HG02981 (cell line): ENCODE measurements around the gene KCNN3.

Experiments
- ATAC-seq: cut with Tn5 transposase; IDR thresholded peaks from one replicate; pipeline ENCODE4 v1.9.1; 2021; ENCODE audit warnings: mild to moderate bottlenecking, moderate library complexity; ENCODE audit not compliant: unreplicated experiment

KCNN3 gene

GRCh38 chr1:154752273-154753030, 117.6 kb downstream of the KCNN3 start:
- no peak for ATAC-seq

GRCh38 chr1:154751690-154752089, 118.4 kb downstream of the KCNN3 start:
- ATAC-seq, result no peak

DNA sequence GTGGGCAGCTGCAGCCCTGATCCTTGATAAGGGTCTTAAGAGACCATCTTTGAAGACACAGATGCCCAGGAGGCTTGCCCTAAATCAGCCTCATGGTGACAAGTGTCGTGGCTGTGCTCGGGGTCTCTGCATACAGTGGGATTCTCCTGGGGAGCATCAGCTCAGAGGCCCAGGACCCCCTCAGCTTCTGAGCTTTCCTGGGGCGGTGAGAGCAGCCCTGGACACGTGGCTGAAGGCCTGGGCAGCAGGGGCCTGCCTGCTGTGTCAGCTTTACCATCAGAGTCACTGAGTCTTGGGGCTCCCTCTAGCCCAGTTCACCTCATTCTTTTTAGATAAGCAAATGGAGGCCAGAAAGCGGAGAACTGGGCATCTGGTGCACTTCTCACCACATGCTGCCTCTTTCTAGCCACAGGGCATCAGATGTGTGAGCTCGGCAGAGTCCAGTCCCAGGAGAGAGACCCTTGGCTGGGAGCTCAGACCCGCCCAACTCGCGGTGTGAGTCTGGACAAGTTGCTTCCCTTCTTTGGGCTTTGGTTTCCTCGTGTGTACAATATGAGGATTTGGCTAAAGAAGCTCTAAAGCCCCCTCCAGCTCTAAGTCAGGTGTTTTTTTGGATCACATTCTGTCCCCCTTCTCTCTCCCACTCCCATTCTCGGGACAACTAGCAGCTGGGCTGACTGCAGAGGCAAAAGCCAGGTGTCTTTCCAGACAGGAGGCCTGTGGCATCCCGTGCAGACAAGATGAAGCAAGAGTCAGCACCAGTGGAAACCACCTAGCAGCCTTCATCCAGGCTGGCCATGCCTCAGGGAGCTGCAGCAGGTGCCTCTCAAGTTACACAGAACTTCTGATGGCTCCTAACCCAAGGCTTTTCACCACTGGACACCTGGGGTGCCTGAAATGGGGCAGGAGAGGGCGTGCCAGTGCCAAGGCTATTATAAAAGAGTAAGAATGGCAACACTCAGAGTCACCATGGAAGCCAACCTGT, 119.1 kb downstream of the KCNN3 start:
- ATAC-seq, result no peak

GRCh38 chr1:154749078-154749760, 120.9 kb downstream of the KCNN3 start:
- ATAC-seq, result no peak

GRCh38 chr1:154748405-154748775, 121.7 kb downstream of the KCNN3 start:
- ATAC-seq, result no peak

GRCh38 chr1:154747740-154748404, 122.2 kb downstream of the KCNN3 start:
- ATAC-seq, result peak; percentile 78

GRCh38 chr1:154747380-154747739, 122.7 kb downstream of the KCNN3 start:
- no peak for ATAC-seq

DNA sequence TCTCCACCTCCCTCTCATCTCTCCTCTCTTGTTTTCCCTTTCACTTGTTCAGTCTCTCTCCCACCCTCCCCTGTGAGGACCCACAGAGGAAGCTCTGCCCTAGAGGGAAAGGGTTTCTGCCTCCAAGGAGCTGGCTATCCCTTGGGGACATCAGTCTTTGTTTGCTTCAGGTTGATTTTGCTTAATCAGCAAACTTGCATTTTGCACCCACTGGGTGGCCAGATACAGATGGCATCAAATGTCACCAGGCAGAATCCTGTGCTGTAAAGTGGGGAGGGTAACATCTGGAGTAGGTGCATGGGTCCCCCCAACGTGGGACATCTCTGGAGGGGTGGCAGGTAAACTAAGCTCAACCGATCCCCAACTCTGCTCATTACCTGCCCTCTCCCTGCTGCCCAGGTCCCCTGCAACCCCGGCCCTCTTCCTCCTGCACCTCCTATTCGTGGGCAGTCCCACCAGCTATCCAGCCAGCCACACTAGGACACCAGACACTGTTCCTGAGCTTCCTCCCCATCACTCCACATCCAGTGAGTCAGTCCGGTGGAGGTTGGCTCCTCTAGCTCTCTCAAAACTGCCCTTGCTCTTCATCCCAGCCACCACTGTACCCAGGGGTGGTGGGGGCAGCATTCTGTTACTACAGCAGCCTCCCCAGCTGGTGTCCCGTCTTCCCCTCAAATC, 123.3 kb downstream of the KCNN3 start:
- ATAC-seq, result no peak

DNA sequence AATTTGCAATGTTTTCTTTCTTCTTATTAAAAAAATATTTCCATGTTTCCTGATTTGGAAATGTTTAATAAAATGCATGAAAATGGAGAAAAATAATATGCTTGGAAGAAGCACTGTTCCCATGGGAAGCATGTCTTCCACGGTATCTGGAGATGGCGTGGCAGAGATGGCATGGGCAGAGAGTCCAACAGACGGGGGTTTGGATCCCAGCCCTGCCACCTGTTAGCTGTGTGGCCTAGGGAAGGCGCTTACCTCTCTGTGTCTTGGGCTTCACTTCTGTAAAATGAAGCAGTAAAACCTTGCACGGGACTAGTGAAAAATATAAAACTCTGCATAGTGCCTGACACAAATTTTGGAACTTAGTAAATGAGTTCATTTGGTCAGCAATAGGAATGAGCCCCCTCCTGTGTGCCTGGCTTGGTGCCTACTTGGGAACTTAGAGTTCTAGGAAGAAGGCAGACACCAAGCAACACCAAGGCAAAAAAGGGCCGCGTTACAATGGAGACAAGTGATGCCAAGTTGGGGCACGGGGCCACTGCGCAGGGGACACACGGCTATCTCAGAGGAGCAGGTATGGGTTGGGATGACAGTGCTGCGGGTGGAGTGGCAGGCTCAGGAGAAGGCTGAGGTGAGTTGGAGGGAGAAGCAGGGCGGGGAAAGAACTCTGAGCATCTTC, 124.2 kb downstream of the KCNN3 start:
- ATAC-seq, result no peak

GRCh38 chr1:154745286-154745731, 124.8 kb downstream of the KCNN3 start:
- ATAC-seq, result no peak

DNA sequence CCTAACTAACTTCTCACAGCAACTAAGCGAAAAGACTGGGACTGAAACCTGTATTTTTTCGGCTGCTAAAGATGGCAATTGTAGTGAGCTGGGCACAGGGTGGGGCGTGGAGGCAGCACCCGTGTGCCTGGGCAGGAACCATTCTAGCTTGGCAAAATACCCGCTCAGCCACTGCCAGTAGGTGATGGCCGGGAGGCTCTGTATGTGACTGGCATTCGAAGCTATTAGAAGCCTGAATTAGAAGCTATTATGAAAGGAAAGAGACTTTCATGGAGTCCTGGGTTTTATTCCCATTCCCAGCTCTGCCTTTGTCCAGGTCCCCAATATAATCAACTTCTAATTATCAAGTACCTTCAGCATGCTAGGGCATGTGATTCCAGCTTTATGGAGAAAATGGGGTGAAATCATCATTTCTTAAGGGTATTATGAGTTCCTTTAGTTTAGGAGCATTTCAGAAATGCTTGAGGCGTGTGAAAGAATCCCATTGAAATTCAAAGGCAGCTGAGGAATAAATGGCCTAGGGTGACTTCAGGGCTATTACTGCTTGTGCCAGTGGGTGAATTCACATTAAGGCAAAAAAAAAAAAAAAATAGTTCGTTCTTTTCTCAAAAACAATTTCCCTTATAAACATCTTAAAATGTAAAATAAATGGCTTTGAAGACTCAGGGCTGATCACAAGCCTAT, 125.6 kb downstream of the KCNN3 start:
- no peak for ATAC-seq

DNA sequence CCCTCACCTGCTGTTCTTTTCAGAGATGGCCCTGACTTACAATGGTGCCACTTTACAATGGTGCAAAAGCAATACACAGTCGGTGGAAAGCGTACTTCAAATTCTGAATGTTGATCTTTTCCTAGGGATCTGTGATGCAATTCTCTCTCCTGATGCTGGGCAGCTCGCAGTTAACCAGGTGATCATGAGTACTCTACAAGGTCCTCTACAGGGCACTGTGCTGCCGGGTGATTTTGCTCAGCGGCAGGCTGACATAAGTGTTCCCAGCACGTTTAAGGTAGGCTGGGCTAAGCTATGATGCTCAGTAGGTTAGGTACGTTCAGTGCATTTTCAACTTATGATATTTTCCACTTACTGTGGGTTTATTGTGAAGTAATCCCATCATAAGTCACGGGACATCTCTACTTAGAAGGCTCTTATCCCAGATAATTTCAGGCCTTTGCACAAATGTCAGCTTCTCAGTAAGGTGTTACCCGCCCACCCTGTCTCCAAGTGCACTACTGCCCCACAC, 126.5 kb downstream of the KCNN3 start:
- no peak for ATAC-seq

DNA sequence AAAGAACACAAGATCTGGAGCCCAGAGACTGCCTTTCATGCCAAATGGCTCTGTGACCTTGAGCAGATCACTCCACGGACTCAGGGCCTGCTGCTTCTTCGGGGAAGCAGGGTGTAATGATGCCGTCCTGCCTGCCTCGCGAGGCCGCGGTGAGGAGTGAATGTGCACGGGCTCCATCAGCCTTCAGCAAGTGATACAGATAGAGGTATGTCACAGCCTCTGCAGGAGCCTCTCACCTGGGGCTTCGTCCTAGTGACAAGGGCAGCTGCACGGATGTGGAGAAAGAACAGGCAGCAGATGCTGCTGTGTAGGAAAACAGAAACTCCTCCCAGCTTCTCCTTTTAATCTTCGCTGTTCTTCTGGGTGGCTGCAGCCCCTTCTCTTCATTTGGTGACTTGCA, 127.5 kb downstream of the KCNN3 start:
- no peak for ATAC-seq

- ATAC-seq, result no peak
Measured at GRCh38 chr1:154741741-154742495, 128.2 kb downstream of the KCNN3 start.

- no peak for ATAC-seq
Measured at GRCh38 chr1:154741327-154741726, 128.8 kb downstream of the KCNN3 start.

DNA sequence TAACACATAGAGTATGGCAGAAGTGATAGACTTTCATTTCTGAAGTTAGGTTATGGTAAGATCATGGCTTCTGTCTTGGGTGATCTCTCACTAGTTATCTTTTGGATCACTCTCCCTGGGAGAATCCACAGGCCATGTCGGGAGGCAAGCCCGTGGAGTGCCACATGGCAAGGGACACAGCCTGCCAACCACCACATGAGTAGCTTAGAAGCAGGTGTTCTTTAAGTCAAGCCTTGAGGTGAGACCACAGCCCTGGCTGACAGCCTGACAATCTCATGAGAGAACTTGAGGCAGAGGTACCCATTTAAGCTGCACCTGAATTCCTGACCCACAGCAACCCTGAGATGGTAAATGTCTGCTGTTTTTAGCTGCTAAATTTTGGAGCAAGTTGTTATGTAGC, 130.4 kb downstream of the KCNN3 start:
- no peak for ATAC-seq

DNA sequence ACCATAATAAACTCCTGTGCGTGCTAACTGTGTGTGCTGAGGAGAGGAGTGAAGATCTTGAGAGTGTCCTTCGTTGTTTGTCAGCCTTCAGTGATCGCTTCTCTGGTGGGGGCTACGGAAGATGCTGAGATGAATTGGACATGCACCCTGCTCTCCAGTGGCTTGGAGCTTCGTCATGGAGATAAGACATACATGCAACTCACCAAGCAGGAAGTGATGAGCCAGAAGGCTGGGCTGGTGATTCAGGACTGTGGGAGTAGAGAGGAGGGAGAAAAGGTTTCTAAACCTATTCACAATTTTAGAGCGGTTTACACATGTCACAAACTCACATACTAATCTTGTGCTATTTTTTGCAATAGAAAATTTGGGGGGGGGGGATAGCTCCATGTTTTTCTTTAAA, 133.2 kb downstream of the KCNN3 start:
- ATAC-seq, result no peak

GRCh38 chr1:154735804-154736168, 134.3 kb downstream of the KCNN3 start:
- ATAC-seq, result no peak
